Epithelial cell of proximal tubule (primary cell): ENCODE data around the gene DKK1. TPM values are rescaled to one million over a fixed set of nuclear protein-coding genes. Genes with fewer than 3 reads are reported as not detected.

Experiments used
- DNase-seq: peaks from one replicate; pipeline ENCODE4 v3.0.0-alpha.2; 2011; ENCODE audit warnings: low read depth
- H3K4me3 ChIP-seq: 2 replicates; pipeline ENCODE4 v1.5.1; 2011; ENCODE audit warnings: low read depth, mild to moderate bottlenecking, low read length
- total RNA-seq: library from RNA; depleted of rRNA; stranded (reverse); fragments of >200 nt; gene quantifications from 2 replicates; pipeline ENCODE4 v1.2.3, GENCODE V29; 2015
- TF ChIP-seq, protein P1 (sequence below): conservative IDR thresholded peaks from 2 replicates; pipeline ENCODE4 v1.5.1; 2012; ENCODE audit warnings: low read depth, mild to moderate bottlenecking, low read length

DKK1 gene
- total RNA-seq, 1 donor from 2014 or later = 3.2 TPM

DNA sequence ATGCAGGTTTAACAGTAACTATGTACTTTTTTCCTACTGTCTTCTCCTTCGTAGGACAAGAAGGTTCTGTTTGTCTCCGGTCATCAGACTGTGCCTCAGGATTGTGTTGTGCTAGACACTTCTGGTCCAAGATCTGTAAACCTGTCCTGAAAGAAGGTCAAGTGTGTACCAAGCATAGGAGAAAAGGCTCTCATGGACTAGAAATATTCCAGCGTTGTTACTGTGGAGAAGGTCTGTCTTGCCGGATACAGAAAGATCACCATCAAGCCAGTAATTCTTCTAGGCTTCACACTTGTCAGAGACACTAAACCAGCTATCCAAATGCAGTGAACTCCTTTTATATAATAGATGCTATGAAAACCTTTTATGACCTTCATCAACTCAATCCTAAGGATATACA lies 2.4 kb downstream of the DKK1 start:
- no peak for DNase-seq
- no peak overlapping the region for H3K4me3 ChIP-seq
- TF ChIP-seq, protein P1, sequence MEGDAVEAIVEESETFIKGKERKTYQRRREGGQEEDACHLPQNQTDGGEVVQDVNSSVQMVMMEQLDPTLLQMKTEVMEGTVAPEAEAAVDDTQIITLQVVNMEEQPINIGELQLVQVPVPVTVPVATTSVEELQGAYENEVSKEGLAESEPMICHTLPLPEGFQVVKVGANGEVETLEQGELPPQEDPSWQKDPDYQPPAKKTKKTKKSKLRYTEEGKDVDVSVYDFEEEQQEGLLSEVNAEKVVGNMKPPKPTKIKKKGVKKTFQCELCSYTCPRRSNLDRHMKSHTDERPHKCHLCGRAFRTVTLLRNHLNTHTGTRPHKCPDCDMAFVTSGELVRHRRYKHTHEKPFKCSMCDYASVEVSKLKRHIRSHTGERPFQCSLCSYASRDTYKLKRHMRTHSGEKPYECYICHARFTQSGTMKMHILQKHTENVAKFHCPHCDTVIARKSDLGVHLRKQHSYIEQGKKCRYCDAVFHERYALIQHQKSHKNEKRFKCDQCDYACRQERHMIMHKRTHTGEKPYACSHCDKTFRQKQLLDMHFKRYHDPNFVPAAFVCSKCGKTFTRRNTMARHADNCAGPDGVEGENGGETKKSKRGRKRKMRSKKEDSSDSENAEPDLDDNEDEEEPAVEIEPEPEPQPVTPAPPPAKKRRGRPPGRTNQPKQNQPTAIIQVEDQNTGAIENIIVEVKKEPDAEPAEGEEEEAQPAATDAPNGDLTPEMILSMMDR = no peak

DNA sequence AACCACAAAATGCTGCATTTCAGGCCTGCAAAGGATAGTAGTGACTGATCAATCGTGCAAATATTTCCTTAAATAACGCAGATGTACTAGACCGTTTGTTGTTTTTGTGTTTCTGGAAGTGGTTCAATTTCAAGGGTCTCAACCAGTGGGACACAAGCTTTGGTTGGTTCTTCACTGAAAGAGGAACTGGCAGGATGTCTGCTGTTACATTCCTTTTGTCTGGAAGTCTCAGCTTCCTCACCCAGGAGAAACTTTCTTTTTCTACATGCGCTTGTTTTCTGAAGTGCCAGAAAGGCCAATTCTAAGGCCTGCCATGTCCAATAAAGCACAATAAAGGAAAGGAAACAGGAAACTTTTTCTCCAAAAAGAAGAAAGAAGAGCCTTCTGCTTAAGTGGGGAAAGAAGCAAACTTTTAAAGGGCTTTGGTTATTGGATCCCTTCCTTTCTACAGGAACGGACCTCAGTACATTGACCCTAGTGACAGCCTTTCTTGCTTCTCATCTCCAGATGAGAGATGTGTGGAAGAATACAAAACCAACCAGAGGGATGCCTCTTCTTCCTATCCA lies 4.1 kb downstream of the DKK1 start:
- no peak overlapping the region for H3K4me3 ChIP-seq
- TF ChIP-seq, protein P1 = no peak
- DNase-seq = no peak

DNA sequence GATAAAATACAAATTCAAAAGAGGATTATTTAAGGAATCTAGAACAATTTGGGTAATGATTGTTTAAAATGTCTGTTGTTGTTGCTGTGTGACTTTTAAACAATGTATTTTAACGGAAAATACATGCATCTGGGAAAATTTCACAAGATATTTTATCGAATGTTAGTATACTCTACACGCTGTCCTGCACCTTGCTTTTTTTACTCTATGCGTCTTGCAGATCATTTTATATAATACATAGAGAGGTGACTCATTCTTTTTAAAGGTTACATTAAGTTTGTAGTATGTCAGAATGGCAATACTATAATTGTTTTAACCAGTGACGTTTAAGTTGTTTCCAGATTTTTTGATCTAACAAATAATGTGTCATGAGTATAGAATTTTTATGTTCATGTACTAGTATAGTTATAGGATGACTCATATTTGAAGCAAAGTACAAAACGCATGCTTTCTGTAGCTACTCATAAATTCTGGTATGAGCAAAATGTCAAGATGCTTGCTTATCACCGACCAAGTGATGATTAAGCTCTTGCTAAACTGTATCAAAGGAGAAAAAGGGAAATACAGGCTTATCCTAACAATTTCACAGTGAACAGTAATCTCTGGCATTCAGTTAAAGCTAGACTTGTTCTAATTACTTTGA lies 4.9 kb downstream of the DKK1 start:
- no peak overlapping the region for H3K4me3 ChIP-seq
- DNase-seq = no peak
- TF ChIP-seq, protein P1 = no peak

DNA sequence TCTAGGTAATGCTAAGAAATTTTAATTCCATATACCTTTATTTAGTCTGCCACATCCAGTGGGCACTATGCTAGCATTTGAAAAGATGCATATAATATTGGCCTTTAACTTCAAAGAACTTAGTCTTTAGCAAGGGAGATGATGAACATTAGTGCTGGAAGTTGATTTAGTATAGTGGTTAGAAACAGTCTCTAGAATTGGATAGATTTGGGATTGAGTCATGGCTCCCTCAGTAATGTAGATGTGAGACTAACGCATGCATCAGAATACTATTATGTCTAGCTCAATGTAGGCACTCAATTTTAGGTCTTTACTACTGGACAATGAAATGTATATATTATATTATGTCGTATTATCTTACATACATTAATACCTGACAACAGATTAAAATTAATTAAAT lies 5.8 kb downstream of the DKK1 start:
- no peak overlapping the region for H3K4me3 ChIP-seq
- TF ChIP-seq, protein P1 = no peak
- no peak for DNase-seq

DNA sequence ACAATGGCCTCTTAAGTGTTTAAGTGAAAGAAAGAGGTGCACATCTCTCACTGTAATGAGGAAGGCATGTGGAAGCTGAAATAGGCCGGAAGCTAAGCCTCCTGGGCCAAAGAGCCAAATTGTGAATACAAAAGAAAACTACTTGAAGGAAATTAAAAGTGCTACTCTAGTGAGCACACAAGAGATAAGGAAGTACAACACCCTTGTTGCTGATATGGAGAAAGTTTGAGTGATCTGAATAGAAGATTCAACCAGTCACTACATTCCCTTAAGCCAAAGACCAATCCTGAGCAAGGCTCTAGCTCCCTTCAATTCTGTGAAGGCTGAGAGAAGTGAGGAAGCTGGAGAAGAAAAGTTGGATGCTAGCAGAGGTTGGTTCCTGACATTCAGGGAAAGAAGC lies 8.2 kb downstream of the DKK1 start:
- TF ChIP-seq, protein P1 = no peak
- H3K4me3 ChIP-seq = no peak overlapping the region
- DNase-seq = no peak

DNA sequence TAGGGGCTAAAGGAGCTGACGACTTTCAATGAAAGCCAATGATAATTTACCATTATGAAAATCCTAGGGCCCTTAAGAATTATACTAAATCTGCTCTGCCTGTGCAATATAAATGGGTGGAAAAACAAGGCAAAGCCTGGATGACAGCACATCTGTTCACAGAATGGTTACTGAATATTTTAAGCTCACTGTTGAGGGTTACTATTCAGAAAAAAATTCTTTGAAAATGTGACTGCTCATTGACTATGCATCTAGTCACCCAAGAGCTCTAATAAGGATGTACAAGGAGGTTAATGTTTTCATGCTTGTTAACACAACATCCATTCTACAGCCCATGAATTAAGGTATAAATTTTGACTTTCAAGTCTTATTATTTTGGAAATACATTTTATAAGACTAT lies 8.9 kb downstream of the DKK1 start:
- TF ChIP-seq, protein P1 = no peak
- no peak for DNase-seq
- H3K4me3 ChIP-seq = no peak overlapping the region

DNA sequence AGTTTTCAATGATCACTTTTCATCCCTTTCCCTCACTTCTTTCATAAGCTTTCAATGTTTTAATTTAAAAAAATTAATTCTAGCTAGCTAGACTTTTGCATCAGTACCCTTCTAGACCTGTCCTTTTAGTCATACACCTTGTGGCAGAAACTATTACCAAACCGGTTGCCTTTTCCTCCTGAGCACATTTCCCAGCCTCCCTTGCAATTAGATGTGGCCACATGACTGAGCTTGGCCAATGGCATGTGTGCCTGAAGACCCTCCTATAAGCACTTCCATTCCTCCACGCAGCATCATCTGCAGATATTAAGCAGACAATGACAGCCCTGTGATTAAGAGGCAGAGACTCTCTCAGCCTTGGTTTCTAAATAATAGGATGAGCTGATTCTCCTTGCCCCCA lies 12.3 kb downstream of the DKK1 start:
- DNase-seq = no peak
- H3K4me3 ChIP-seq = no peak overlapping the region
- TF ChIP-seq, protein P1 = no peak
